ENCODE data around the gene IRAK4.
A peak's percentile ranks its signal among the peaks of the same experiment; 100 is the strongest.
"Not testable (repeated sequence)": the region's sequence is repeated elsewhere in the genome, so short reads cannot be mapped to it uniquely, and the experiment has no call there.

Gene IRAK4

GRCh38 chr12:43758728-43759563 lies at the start of gene IRAK4, which contains the start of gene PUS7L:
TSS of gene IRAK4 (plus strand) at chr12:43758951. CDS start at chr12:43768112, 9,161 bp downstream.
TSS of gene PUS7L (minus strand) at chr12:43758790. CDS start at chr12:43755245, 3,545 bp downstream.
- Mint-ChIP-seq H3K9me3 (peaks cover 7% of the 10 kb centered on the region), H3K36me3 (peaks cover 26% of the 10 kb centered on the region), H3K27me3 (no peaks in the 10 kb centered on the region), H3K27ac (peak within 1 kb of the TSS; percentile 98), H3K4me1 (peaks cover 85% of the 10 kb centered on the region), H3K4me3 (peak within 1 kb of the TSS; percentile 83)

GRCh38 chr12:43711348-43711747 lies 47.4 kb upstream of the IRAK4 start:
- Mint-ChIP-seq H3K36me3 (peaks cover 4% of the 10 kb centered on the region), H3K4me1 (no peaks in the 10 kb centered on the region), H3K9me3 (peaks cover 12% of the 10 kb centered on the region), H3K27ac (no peak overlapping the region), H3K27me3 (peaks cover 13% of the 10 kb centered on the region), H3K4me3 (no peak overlapping the region)

- Mint-ChIP-seq H3K4me3 (no peak overlapping the region), H3K4me1 (no peaks in the 10 kb centered on the region), H3K36me3 (peaks cover 5% of the 10 kb centered on the region), H3K27me3 (no peaks in the 10 kb centered on the region), H3K9me3 (no peaks in the 10 kb centered on the region), H3K27ac (no peak overlapping the region)
Measured at GRCh38 chr12:43722621-43723020, 36.1 kb upstream of the IRAK4 start.

GRCh38 chr12:43723134-43723533 lies 35.6 kb upstream of the IRAK4 start:
- H3K9me3 Mint-ChIP-seq, result no peaks in the 10 kb centered on the region
- no peaks in the 10 kb centered on the region for H3K4me1 Mint-ChIP-seq
- H3K36me3 Mint-ChIP-seq, result peaks cover 5% of the 10 kb centered on the region
- no peak overlapping the region for H3K27ac Mint-ChIP-seq
- H3K27me3 Mint-ChIP-seq, result no peaks in the 10 kb centered on the region
- H3K4me3 Mint-ChIP-seq, result no peak overlapping the region

GRCh38 chr12:43728117-43728516 lies 30.6 kb upstream of the IRAK4 start:
- H3K4me1 Mint-ChIP-seq, result peaks cover 22% of the 10 kb centered on the region
- no peaks in the 10 kb centered on the region for H3K27me3 Mint-ChIP-seq
- H3K9me3 Mint-ChIP-seq, result no peaks in the 10 kb centered on the region
- no peak overlapping the region for H3K4me3 Mint-ChIP-seq
- H3K27ac Mint-ChIP-seq, result no peak overlapping the region
- peaks cover 10% of the 10 kb centered on the region for H3K36me3 Mint-ChIP-seq

- Mint-ChIP-seq H3K9me3 (no peaks in the 10 kb centered on the region), H3K27me3 (no peaks in the 10 kb centered on the region)
Measured at GRCh38 chr12:43728698-43729097, 30.1 kb upstream of the IRAK4 start.

GRCh38 chr12:43730283-43730682 lies 28.5 kb upstream of the IRAK4 start:
- peak overlapping the region; percentile 62 for H3K27ac Mint-ChIP-seq
- no peaks in the 10 kb centered on the region for H3K9me3 Mint-ChIP-seq
- H3K4me1 Mint-ChIP-seq, result peaks cover 22% of the 10 kb centered on the region
- no peak overlapping the region for H3K4me3 Mint-ChIP-seq
- H3K36me3 Mint-ChIP-seq, result peaks cover 11% of the 10 kb centered on the region
- no peaks in the 10 kb centered on the region for H3K27me3 Mint-ChIP-seq

More at GRCh38 chr12:43728698-43729097, 30.1 kb upstream of the IRAK4 start:
- H3K36me3 Mint-ChIP-seq, result peaks cover 10% of the 10 kb centered on the region
- H3K27ac Mint-ChIP-seq, result no peak overlapping the region
- no peak overlapping the region for H3K4me3 Mint-ChIP-seq
- H3K4me1 Mint-ChIP-seq, result peaks cover 22% of the 10 kb centered on the region

- Mint-ChIP-seq H3K9me3 (no peaks in the 10 kb centered on the region), H3K4me1 (peaks cover 22% of the 10 kb centered on the region), H3K4me3 (no peak overlapping the region), H3K27ac (no peak overlapping the region), H3K36me3 (peaks cover 14% of the 10 kb centered on the region), H3K27me3 (no peaks in the 10 kb centered on the region)
Measured at GRCh38 chr12:43733687-43734086, 25.1 kb upstream of the IRAK4 start.

GRCh38 chr12:43736927-43737440 lies 21.8 kb upstream of the IRAK4 start:
- peaks cover 14% of the 10 kb centered on the region for H3K36me3 Mint-ChIP-seq
- H3K4me1 Mint-ChIP-seq, result no peaks in the 10 kb centered on the region
- no peaks in the 10 kb centered on the region for H3K27me3 Mint-ChIP-seq
- no peaks in the 10 kb centered on the region for H3K9me3 Mint-ChIP-seq
- no peak overlapping the region for H3K4me3 Mint-ChIP-seq
- H3K27ac Mint-ChIP-seq, result no peak overlapping the region

- Mint-ChIP-seq H3K4me1 (no peaks in the 10 kb centered on the region), H3K9me3 (no peaks in the 10 kb centered on the region), H3K27me3 (no peaks in the 10 kb centered on the region), H3K36me3 (peaks cover 15% of the 10 kb centered on the region), H3K4me3 (no peak overlapping the region), H3K27ac (no peak overlapping the region)
Measured at GRCh38 chr12:43737646-43738045, 21.1 kb upstream of the IRAK4 start.

- no peak overlapping the region for H3K4me3 Mint-ChIP-seq
- H3K27me3 Mint-ChIP-seq, result no peaks in the 10 kb centered on the region
- no peaks in the 10 kb centered on the region for H3K4me1 Mint-ChIP-seq
- no peaks in the 10 kb centered on the region for H3K9me3 Mint-ChIP-seq
- H3K36me3 Mint-ChIP-seq, result peaks cover 18% of the 10 kb centered on the region
- H3K27ac Mint-ChIP-seq, result no peak overlapping the region
Measured at GRCh38 chr12:43740511-43741100, 18.1 kb upstream of the IRAK4 start.

GRCh38 chr12:43742106-43742505 lies 16.6 kb upstream of the IRAK4 start:
- no peaks in the 10 kb centered on the region for H3K4me1 Mint-ChIP-seq
- no peaks in the 10 kb centered on the region for H3K27me3 Mint-ChIP-seq
- H3K4me3 Mint-ChIP-seq, result no peak overlapping the region
- no peaks in the 10 kb centered on the region for H3K9me3 Mint-ChIP-seq
- H3K36me3 Mint-ChIP-seq, result peaks cover 20% of the 10 kb centered on the region
- no peak overlapping the region for H3K27ac Mint-ChIP-seq

- Mint-ChIP-seq H3K27me3 (no peaks in the 10 kb centered on the region), H3K4me3 (no peak overlapping the region), H3K4me1 (no peaks in the 10 kb centered on the region), H3K27ac (no peak overlapping the region), H3K36me3 (peaks cover 22% of the 10 kb centered on the region), H3K9me3 (no peaks in the 10 kb centered on the region)
Measured at GRCh38 chr12:43744826-43745225, 13.9 kb upstream of the IRAK4 start.

- H3K36me3 Mint-ChIP-seq, result peaks cover 30% of the 10 kb centered on the region
- no peaks in the 10 kb centered on the region for H3K27me3 Mint-ChIP-seq
- H3K4me3 Mint-ChIP-seq, result no peak overlapping the region
- peaks cover 19% of the 10 kb centered on the region for H3K4me1 Mint-ChIP-seq
- H3K27ac Mint-ChIP-seq, result no peak overlapping the region
- H3K9me3 Mint-ChIP-seq, result no peaks in the 10 kb centered on the region
Measured at GRCh38 chr12:43749016-43749415, 9.7 kb upstream of the IRAK4 start.

- Mint-ChIP-seq H3K9me3 (peaks cover 7% of the 10 kb centered on the region), H3K4me3 (no peak overlapping the region), H3K27me3 (no peaks in the 10 kb centered on the region)
Measured at GRCh38 chr12:43750814-43751213, 7.9 kb upstream of the IRAK4 start.

GRCh38 chr12:43751360-43751759 lies 7.4 kb upstream of the IRAK4 start:
- H3K9me3 Mint-ChIP-seq, H3K27ac Mint-ChIP-seq, H3K4me3 Mint-ChIP-seq, H3K27me3 Mint-ChIP-seq: not testable (repeated sequence)
- H3K36me3 Mint-ChIP-seq, result peaks cover 35% of the 10 kb centered on the region
- peaks cover 42% of the 10 kb centered on the region for H3K4me1 Mint-ChIP-seq

More at GRCh38 chr12:43750814-43751213, 7.9 kb upstream of the IRAK4 start:
- peaks cover 35% of the 10 kb centered on the region for H3K36me3 Mint-ChIP-seq
- no peak overlapping the region for H3K27ac Mint-ChIP-seq
- peaks cover 36% of the 10 kb centered on the region for H3K4me1 Mint-ChIP-seq
